Tibial nerve (tissue), 3 donors: ENCODE data around the gene DOK7.

ENCODE experiments used
- POLR2A ChIP-seq, 2 donors: fragments of 450-650 bp; IDR thresholded peaks; one replicate each; pipeline ENCODE4 v1.6.1; 2017; ENCODE audit warnings: antibody characterized with exemption in 2 of 2, mild to moderate bottlenecking in 2 of 2, moderate library complexity in 2 of 2
- TF ChIP-seq, protein P1 (sequence below), 5 experiments: fragments of 200-600 bp in 3 of 5; fragments of 450-650 bp in 2 of 5; sonication (generic) in 3 of 5; IDR thresholded peaks; one replicate each; pipeline ENCODE4 v1.5.1; 2016 to 2019; ENCODE audit warnings: antibody characterized with exemption in 5 of 5, mild to moderate bottlenecking in 3 of 5, moderate library complexity in 2 of 5

DNA sequence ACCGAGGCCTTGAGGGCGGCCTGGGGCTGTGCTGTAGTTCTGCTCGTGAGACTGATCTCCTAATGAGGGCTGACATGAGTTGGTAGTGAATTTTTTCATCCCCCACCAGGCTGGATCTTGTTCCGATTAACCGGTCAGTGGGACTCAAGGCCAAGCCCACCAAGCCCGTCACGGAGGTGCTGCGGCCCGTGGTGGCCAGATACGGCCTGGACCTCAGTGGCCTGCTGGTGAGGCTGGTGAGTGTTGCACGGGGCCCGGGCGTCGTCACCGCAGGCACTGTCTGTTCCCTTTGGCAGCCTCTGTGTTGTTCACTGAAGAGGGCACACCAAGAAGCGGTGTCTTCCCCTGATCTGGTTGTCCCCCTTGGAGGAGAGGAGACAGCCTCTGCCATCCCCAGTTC, 39.7 kb upstream of the DOK7 start:
- TF ChIP-seq, protein P1, sequence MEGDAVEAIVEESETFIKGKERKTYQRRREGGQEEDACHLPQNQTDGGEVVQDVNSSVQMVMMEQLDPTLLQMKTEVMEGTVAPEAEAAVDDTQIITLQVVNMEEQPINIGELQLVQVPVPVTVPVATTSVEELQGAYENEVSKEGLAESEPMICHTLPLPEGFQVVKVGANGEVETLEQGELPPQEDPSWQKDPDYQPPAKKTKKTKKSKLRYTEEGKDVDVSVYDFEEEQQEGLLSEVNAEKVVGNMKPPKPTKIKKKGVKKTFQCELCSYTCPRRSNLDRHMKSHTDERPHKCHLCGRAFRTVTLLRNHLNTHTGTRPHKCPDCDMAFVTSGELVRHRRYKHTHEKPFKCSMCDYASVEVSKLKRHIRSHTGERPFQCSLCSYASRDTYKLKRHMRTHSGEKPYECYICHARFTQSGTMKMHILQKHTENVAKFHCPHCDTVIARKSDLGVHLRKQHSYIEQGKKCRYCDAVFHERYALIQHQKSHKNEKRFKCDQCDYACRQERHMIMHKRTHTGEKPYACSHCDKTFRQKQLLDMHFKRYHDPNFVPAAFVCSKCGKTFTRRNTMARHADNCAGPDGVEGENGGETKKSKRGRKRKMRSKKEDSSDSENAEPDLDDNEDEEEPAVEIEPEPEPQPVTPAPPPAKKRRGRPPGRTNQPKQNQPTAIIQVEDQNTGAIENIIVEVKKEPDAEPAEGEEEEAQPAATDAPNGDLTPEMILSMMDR (IDR thresholded peaks at IDR 0.05), result no peak
- no peak for TF ChIP-seq POLR2A (IDR thresholded peaks at IDR 0.05)
